ENCODE measurements around the gene CEP41. TPM values are rescaled to one million over a fixed set of nuclear protein-coding genes. Genes with fewer than 3 reads are reported as not detected.

The CEP41 gene
- polyA plus RNA-seq, 2 donors, result 2.3 to 2.5 TPM

GRCh38 chr7:130410868-130411541, 29.8 kb downstream of the CEP41 start:
- Histone ChIP-seq H3K27ac (ENCODE audit: low read depth in 2 of 2, low read length in 1 of 2) (no peak overlapping the region), H3K4me3 (ENCODE audit: low read depth in 1 of 2, low read length in 2 of 2) (no peak overlapping the region), H3K4me1 (ENCODE audit: control insufficient read depth in 2 of 2, insufficient read depth in 2 of 2, low read length in 1 of 2) (no peaks in the 10 kb centered on the region), H3K9me3 (ENCODE audit: control insufficient read depth in 2 of 2, insufficient read depth in 1 of 2, low read depth in 1 of 2, low read length in 1 of 2) (no peaks in the 10 kb centered on the region), H3K36me3 (ENCODE audit: control insufficient read depth in 2 of 2, insufficient read depth in 2 of 2, low read length in 1 of 2) (no peaks in the 10 kb centered on the region), H3K27me3 (ENCODE audit: control insufficient read depth in 1 of 2, insufficient read depth in 2 of 2, low read length in 2 of 2) (no peaks in the 10 kb centered on the region)
- WGBS, 2 donors, result 71 to 74% methylated on average over 4 of the region's 4 CpGs

- H3K27me3 ChIP-seq (ENCODE audit: control insufficient read depth in 1 of 2, insufficient read depth in 2 of 2, low read length in 2 of 2), result no peaks in the 10 kb centered on the region
- no peak overlapping the region for H3K4me3 ChIP-seq (ENCODE audit: low read depth in 1 of 2, low read length in 2 of 2)
- H3K9me3 ChIP-seq (ENCODE audit: control insufficient read depth in 2 of 2, insufficient read depth in 1 of 2, low read depth in 1 of 2, low read length in 1 of 2), result no peaks in the 10 kb centered on the region
- no peaks in the 10 kb centered on the region for H3K4me1 ChIP-seq (ENCODE audit: control insufficient read depth in 2 of 2, insufficient read depth in 2 of 2, low read length in 1 of 2)
- 92 to 93% methylated on average over 4 of the region's 4 CpGs for WGBS, 2 donors
- no peaks in the 10 kb centered on the region for H3K36me3 ChIP-seq (ENCODE audit: control insufficient read depth in 2 of 2, insufficient read depth in 2 of 2, low read length in 1 of 2)
- H3K27ac ChIP-seq (ENCODE audit: low read depth in 2 of 2, low read length in 1 of 2), result no peak overlapping the region
Measured at GRCh38 chr7:130409712-130410072, 31.1 kb downstream of the CEP41 start.

GRCh38 chr7:130409067-130409711, 31.6 kb downstream of the CEP41 start:
- 75 to 76% methylated on average over 3 of the region's 3 CpGs for WGBS, 2 donors
- H3K36me3 ChIP-seq (ENCODE audit: control insufficient read depth in 2 of 2, insufficient read depth in 2 of 2, low read length in 1 of 2), result no peaks in the 10 kb centered on the region
- H3K27me3 ChIP-seq (ENCODE audit: control insufficient read depth in 1 of 2, insufficient read depth in 2 of 2, low read length in 2 of 2), result no peaks in the 10 kb centered on the region
- no peaks in the 10 kb centered on the region for H3K9me3 ChIP-seq (ENCODE audit: control insufficient read depth in 2 of 2, insufficient read depth in 1 of 2, low read depth in 1 of 2, low read length in 1 of 2)
- no peak overlapping the region for H3K27ac ChIP-seq (ENCODE audit: low read depth in 2 of 2, low read length in 1 of 2)
- H3K4me1 ChIP-seq (ENCODE audit: control insufficient read depth in 2 of 2, insufficient read depth in 2 of 2, low read length in 1 of 2), result no peaks in the 10 kb centered on the region
- H3K4me3 ChIP-seq (ENCODE audit: low read depth in 1 of 2, low read length in 2 of 2), result no peak overlapping the region

- Histone ChIP-seq H3K27ac (ENCODE audit: low read depth in 2 of 2, low read length in 1 of 2) (no peak overlapping the region), H3K4me3 (ENCODE audit: low read depth in 1 of 2, low read length in 2 of 2) (no peak overlapping the region), H3K27me3 (ENCODE audit: control insufficient read depth in 1 of 2, insufficient read depth in 2 of 2, low read length in 2 of 2) (no peaks in the 10 kb centered on the region), H3K36me3 (ENCODE audit: control insufficient read depth in 2 of 2, insufficient read depth in 2 of 2, low read length in 1 of 2) (no peaks in the 10 kb centered on the region), H3K4me1 (ENCODE audit: control insufficient read depth in 2 of 2, insufficient read depth in 2 of 2, low read length in 1 of 2) (no peaks in the 10 kb centered on the region), H3K9me3 (ENCODE audit: control insufficient read depth in 2 of 2, insufficient read depth in 1 of 2, low read depth in 1 of 2, low read length in 1 of 2) (no peaks in the 10 kb centered on the region)
- WGBS, 2 donors, result 90 to 93% methylated on average over 2 of the region's 2 CpGs
Measured at GRCh38 chr7:130405003-130405402, 35.8 kb downstream of the CEP41 start.

GRCh38 chr7:130401578-130401977, 39.2 kb downstream of the CEP41 start:
- Histone ChIP-seq H3K4me1 (ENCODE audit: control insufficient read depth in 2 of 2, insufficient read depth in 2 of 2, low read length in 1 of 2) (no peaks in the 10 kb centered on the region), H3K4me3 (ENCODE audit: low read depth in 1 of 2, low read length in 2 of 2) (no peak overlapping the region), H3K27ac (ENCODE audit: low read depth in 2 of 2, low read length in 1 of 2) (no peak overlapping the region), H3K27me3 (ENCODE audit: control insufficient read depth in 1 of 2, insufficient read depth in 2 of 2, low read length in 2 of 2) (no peaks in the 10 kb centered on the region), H3K9me3 (ENCODE audit: control insufficient read depth in 2 of 2, insufficient read depth in 1 of 2, low read depth in 1 of 2, low read length in 1 of 2) (no peaks in the 10 kb centered on the region), H3K36me3 (ENCODE audit: control insufficient read depth in 2 of 2, insufficient read depth in 2 of 2, low read length in 1 of 2) (no peaks in the 10 kb centered on the region)
- 68 to 86% methylated on average over 3 of the region's 3 CpGs for WGBS, 2 donors

- no peak overlapping the region for H3K27ac ChIP-seq (ENCODE audit: low read depth in 2 of 2, low read length in 1 of 2)
- 88 to 92% methylated on average over 1 of the region's 1 CpG for WGBS, 2 donors
- no peak overlapping the region for H3K4me3 ChIP-seq (ENCODE audit: low read depth in 1 of 2, low read length in 2 of 2)
- no peaks in the 10 kb centered on the region for H3K36me3 ChIP-seq (ENCODE audit: control insufficient read depth in 2 of 2, insufficient read depth in 2 of 2, low read length in 1 of 2)
- H3K27me3 ChIP-seq (ENCODE audit: control insufficient read depth in 1 of 2, insufficient read depth in 2 of 2, low read length in 2 of 2), result no peaks in the 10 kb centered on the region
- no peaks in the 10 kb centered on the region for H3K9me3 ChIP-seq (ENCODE audit: control insufficient read depth in 2 of 2, insufficient read depth in 1 of 2, low read depth in 1 of 2, low read length in 1 of 2)
- no peaks in the 10 kb centered on the region for H3K4me1 ChIP-seq (ENCODE audit: control insufficient read depth in 2 of 2, insufficient read depth in 2 of 2, low read length in 1 of 2)
Measured at GRCh38 chr7:130401101-130401500, 39.7 kb downstream of the CEP41 start.

GRCh38 chr7:130400120-130400572, 40.7 kb downstream of the CEP41 start:
- H3K36me3 ChIP-seq (ENCODE audit: control insufficient read depth in 2 of 2, insufficient read depth in 2 of 2, low read length in 1 of 2), result no peaks in the 10 kb centered on the region
- no peaks in the 10 kb centered on the region for H3K4me1 ChIP-seq (ENCODE audit: control insufficient read depth in 2 of 2, insufficient read depth in 2 of 2, low read length in 1 of 2)
- no peak overlapping the region for H3K27ac ChIP-seq (ENCODE audit: low read depth in 2 of 2, low read length in 1 of 2)
- no peaks in the 10 kb centered on the region for H3K27me3 ChIP-seq (ENCODE audit: control insufficient read depth in 1 of 2, insufficient read depth in 2 of 2, low read length in 2 of 2)
- 59 to 86% methylated on average over 4 of the region's 4 CpGs for WGBS, 2 donors
- H3K4me3 ChIP-seq (ENCODE audit: low read depth in 1 of 2, low read length in 2 of 2), result no peak overlapping the region
- no peaks in the 10 kb centered on the region for H3K9me3 ChIP-seq (ENCODE audit: control insufficient read depth in 2 of 2, insufficient read depth in 1 of 2, low read depth in 1 of 2, low read length in 1 of 2)

GRCh38 chr7:130398526-130399090, 42.2 kb downstream of the CEP41 start:
- Histone ChIP-seq H3K9me3 (ENCODE audit: control insufficient read depth in 2 of 2, insufficient read depth in 1 of 2, low read depth in 1 of 2, low read length in 1 of 2) (no peaks in the 10 kb centered on the region), H3K4me1 (ENCODE audit: control insufficient read depth in 2 of 2, insufficient read depth in 2 of 2, low read length in 1 of 2) (no peaks in the 10 kb centered on the region), H3K36me3 (ENCODE audit: control insufficient read depth in 2 of 2, insufficient read depth in 2 of 2, low read length in 1 of 2) (no peaks in the 10 kb centered on the region), H3K27me3 (ENCODE audit: control insufficient read depth in 1 of 2, insufficient read depth in 2 of 2, low read length in 2 of 2) (no peaks in the 10 kb centered on the region), H3K4me3 (ENCODE audit: low read depth in 1 of 2, low read length in 2 of 2) (no peak overlapping the region), H3K27ac (ENCODE audit: low read depth in 2 of 2, low read length in 1 of 2) (no peak overlapping the region)
- 81 to 88% methylated on average over 8 of the region's 8 CpGs for WGBS, 2 donors

GRCh38 chr7:130397758-130398073, 43.1 kb downstream of the CEP41 start:
- no peaks in the 10 kb centered on the region for H3K4me1 ChIP-seq (ENCODE audit: control insufficient read depth in 2 of 2, insufficient read depth in 2 of 2, low read length in 1 of 2)
- H3K27ac ChIP-seq (ENCODE audit: low read depth in 2 of 2, low read length in 1 of 2), result no peak overlapping the region
- H3K27me3 ChIP-seq (ENCODE audit: control insufficient read depth in 1 of 2, insufficient read depth in 2 of 2, low read length in 2 of 2), result no peaks in the 10 kb centered on the region
- H3K36me3 ChIP-seq (ENCODE audit: control insufficient read depth in 2 of 2, insufficient read depth in 2 of 2, low read length in 1 of 2), result no peaks in the 10 kb centered on the region
- no peak overlapping the region for H3K4me3 ChIP-seq (ENCODE audit: low read depth in 1 of 2, low read length in 2 of 2)
- H3K9me3 ChIP-seq (ENCODE audit: control insufficient read depth in 2 of 2, insufficient read depth in 1 of 2, low read depth in 1 of 2, low read length in 1 of 2), result no peaks in the 10 kb centered on the region
- WGBS, 2 donors, result 89 to 90% methylated on average over 3 of the region's 3 CpGs

All from esophagus (tissue), 2 donors.